ENCODE data around the gene CEACAM21.

CEACAM21 gene

GRCh38 chr19:41584931-41585330 is 9.0 kb downstream of the CEACAM21 start:
- no peak overlapping the region for H3K9ac ChIP-seq
- no peaks in the 10 kb centered on the region for H3K4me1 ChIP-seq (ENCODE audit: low read depth, poor library complexity, severe bottlenecking)
- no peaks in the 10 kb centered on the region; the same call in 1 of the 2 replicates for H3K27me3 ChIP-seq (ENCODE audit: insufficient read depth, low read depth)
- no peaks in the 10 kb centered on the region for H4K20me1 ChIP-seq (ENCODE audit: insufficient read depth)
- H2AFZ ChIP-seq (ENCODE audit: low read depth) = no peak overlapping the region
- H3K36me3 ChIP-seq (ENCODE audit: insufficient read depth) = no peaks in the 10 kb centered on the region
- no peak overlapping the region for H3K4me2 ChIP-seq
- H3K27ac ChIP-seq = no peak overlapping the region
- no peak overlapping the region for H3K4me3 ChIP-seq (IDR thresholded peaks at IDR 0.05; ENCODE audit: insufficient read depth, low read depth, low read length)
- TF ChIP-seq, protein P1, sequence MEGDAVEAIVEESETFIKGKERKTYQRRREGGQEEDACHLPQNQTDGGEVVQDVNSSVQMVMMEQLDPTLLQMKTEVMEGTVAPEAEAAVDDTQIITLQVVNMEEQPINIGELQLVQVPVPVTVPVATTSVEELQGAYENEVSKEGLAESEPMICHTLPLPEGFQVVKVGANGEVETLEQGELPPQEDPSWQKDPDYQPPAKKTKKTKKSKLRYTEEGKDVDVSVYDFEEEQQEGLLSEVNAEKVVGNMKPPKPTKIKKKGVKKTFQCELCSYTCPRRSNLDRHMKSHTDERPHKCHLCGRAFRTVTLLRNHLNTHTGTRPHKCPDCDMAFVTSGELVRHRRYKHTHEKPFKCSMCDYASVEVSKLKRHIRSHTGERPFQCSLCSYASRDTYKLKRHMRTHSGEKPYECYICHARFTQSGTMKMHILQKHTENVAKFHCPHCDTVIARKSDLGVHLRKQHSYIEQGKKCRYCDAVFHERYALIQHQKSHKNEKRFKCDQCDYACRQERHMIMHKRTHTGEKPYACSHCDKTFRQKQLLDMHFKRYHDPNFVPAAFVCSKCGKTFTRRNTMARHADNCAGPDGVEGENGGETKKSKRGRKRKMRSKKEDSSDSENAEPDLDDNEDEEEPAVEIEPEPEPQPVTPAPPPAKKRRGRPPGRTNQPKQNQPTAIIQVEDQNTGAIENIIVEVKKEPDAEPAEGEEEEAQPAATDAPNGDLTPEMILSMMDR (conservative IDR thresholded peaks at IDR 0.05; ENCODE audit: low read depth, low read length) = no peak
- no peaks in the 10 kb centered on the region for H3K79me2 ChIP-seq (ENCODE audit: insufficient read depth, low read depth)

- H2AFZ ChIP-seq (ENCODE audit: low read depth) = no peak overlapping the region
- TF ChIP-seq, protein P1 (conservative IDR thresholded peaks at IDR 0.05; ENCODE audit: low read depth, low read length) = no peak
Observed at GRCh38 chr19:41586064-41586463, 10.1 kb downstream of the CEACAM21 start.

GRCh38 chr19:41587101-41587837 is 11.3 kb downstream of the CEACAM21 start:
- Histone ChIP-seq H3K4me1 (ENCODE audit: low read depth, poor library complexity, severe bottlenecking) (no peaks in the 10 kb centered on the region), H3K27me3 (ENCODE audit: insufficient read depth, low read depth) (no peaks in the 10 kb centered on the region; the same call in 1 of the 2 replicates), H3K36me3 (ENCODE audit: insufficient read depth) (no peaks in the 10 kb centered on the region), H3K27ac (no peak overlapping the region), H2AFZ (ENCODE audit: low read depth) (no peak overlapping the region), H4K20me1 (ENCODE audit: insufficient read depth) (no peaks in the 10 kb centered on the region), H3K4me3 (IDR thresholded peaks at IDR 0.05; ENCODE audit: insufficient read depth, low read depth, low read length) (no peak overlapping the region), H3K4me2 (no peak overlapping the region), H3K9ac (no peak overlapping the region), H3K79me2 (ENCODE audit: insufficient read depth, low read depth) (no peaks in the 10 kb centered on the region)
- TF ChIP-seq, protein P1 (conservative IDR thresholded peaks at IDR 0.05; ENCODE audit: low read depth, low read length) = no peak

More at GRCh38 chr19:41586064-41586463, 10.1 kb downstream of the CEACAM21 start:
- Histone ChIP-seq H3K79me2 (ENCODE audit: insufficient read depth, low read depth) (no peaks in the 10 kb centered on the region), H3K27me3 (ENCODE audit: insufficient read depth, low read depth) (no peaks in the 10 kb centered on the region; the same call in 1 of the 2 replicates), H3K4me3 (IDR thresholded peaks at IDR 0.05; ENCODE audit: insufficient read depth, low read depth, low read length) (no peak overlapping the region), H3K36me3 (ENCODE audit: insufficient read depth) (no peaks in the 10 kb centered on the region), H3K4me2 (no peak overlapping the region), H3K9ac (no peak overlapping the region), H3K27ac (no peak overlapping the region), H4K20me1 (ENCODE audit: insufficient read depth) (no peaks in the 10 kb centered on the region), H3K4me1 (ENCODE audit: low read depth, poor library complexity, severe bottlenecking) (no peaks in the 10 kb centered on the region)

- H3K9ac ChIP-seq = no peak overlapping the region
- no peak overlapping the region for H2AFZ ChIP-seq (ENCODE audit: low read depth)
- no peaks in the 10 kb centered on the region for H3K4me1 ChIP-seq (ENCODE audit: low read depth, poor library complexity, severe bottlenecking)
- H3K4me3 ChIP-seq (IDR thresholded peaks at IDR 0.05; ENCODE audit: insufficient read depth, low read depth, low read length) = no peak overlapping the region
- peaks cover 5% of the 10 kb centered on the region; the same call in 1 of the 2 replicates for H3K27me3 ChIP-seq (ENCODE audit: insufficient read depth, low read depth)
- TF ChIP-seq, protein P1 (conservative IDR thresholded peaks at IDR 0.05; ENCODE audit: low read depth, low read length) = no peak
- no peak overlapping the region for H3K4me2 ChIP-seq
- H3K36me3 ChIP-seq (ENCODE audit: insufficient read depth) = no peaks in the 10 kb centered on the region
- no peak overlapping the region for H3K27ac ChIP-seq
- no peaks in the 10 kb centered on the region for H3K79me2 ChIP-seq (ENCODE audit: insufficient read depth, low read depth)
- H4K20me1 ChIP-seq (ENCODE audit: insufficient read depth) = no peaks in the 10 kb centered on the region
Observed at GRCh38 chr19:41587838-41588210, 11.9 kb downstream of the CEACAM21 start.
